Endothelial cell of umbilical vein (primary cell): ENCODE results near the gene SFMBT1.
"Not testable (repeated sequence)": the region's sequence is repeated elsewhere in the genome, so short reads cannot be mapped to it uniquely, and the experiment has no call there.

ENCODE experiments used
- CTCF ChIP-seq, 2 donors: IDR thresholded peaks; 1 replicate in 1 of 2; 2 replicates in 1 of 2; pipeline ENCODE4 v1.5.1; 2011; ENCODE audit warnings: low read length in 2 of 2, mild to moderate bottlenecking in 2 of 2, moderate library complexity in 2 of 2, control low read depth in 1 of 2, inconsistent platforms in 1 of 2, low read depth in 1 of 2; ENCODE audit not compliant: insufficient read depth in 1 of 2; ENCODE audit errors: extremely low read depth in 1 of 2
- EZH2 ChIP-seq: IDR thresholded peaks from 2 replicates; pipeline ENCODE4 v1.6.1; 2012; ENCODE audit warnings: borderline replicate concordance, low read depth, mild to moderate bottlenecking, moderate library complexity, low read length, inconsistent platforms; ENCODE audit not compliant: severe bottlenecking
- GATA2 ChIP-seq: IDR thresholded peaks from 2 replicates; pipeline ENCODE4 v1.7.0; 2011; ENCODE audit warnings: low read depth, mild to moderate bottlenecking, moderate library complexity, mixed read lengths, low read length; ENCODE audit not compliant: insufficient read length, insufficient read depth
- JUN ChIP-seq: IDR thresholded peaks from 2 replicates; pipeline ENCODE4 v1.6.1; 2011; ENCODE audit warnings: borderline replicate concordance, low read depth; ENCODE audit not compliant: insufficient read length, insufficient read depth
- MAX ChIP-seq: IDR thresholded peaks from 2 replicates; pipeline ENCODE4 v1.6.1; 2011; ENCODE audit not compliant: insufficient read depth, insufficient read length
- POLR2A ChIP-seq: IDR thresholded peaks from 2 replicates; pipeline ENCODE4 v1.6.1; 2012; ENCODE audit warnings: low read depth, mild to moderate bottlenecking, control low read depth, low read length
- POLR2AphosphoS5 ChIP-seq: IDR thresholded peaks from 2 replicates; pipeline ENCODE4 v1.6.1; 2012; ENCODE audit warnings: low read depth, mild to moderate bottlenecking, control low read depth, low read length, moderate library complexity; ENCODE audit not compliant: insufficient read depth

GRCh38 chr3:53035018-53035417 is 10.9 kb downstream of the SFMBT1 start:
- not testable (repeated sequence) for TF ChIP-seq CTCF (IDR thresholded peaks at IDR 0.05; ENCODE audit: extremely low read depth in 1 of 2, insufficient read depth in 1 of 2, low read depth in 1 of 2, low read length in 2 of 2); POLR2AphosphoS5; GATA2; POLR2A; EZH2; JUN; MAX
